Osteoblast (primary cell): ENCODE data around the gene ASB2. TPM values are rescaled to one million over a fixed set of nuclear protein-coding genes. Genes with fewer than 3 reads are reported as not detected.

Source experiments
- DNase-seq: peaks from one replicate; pipeline ENCODE4 v3.0.0; 2011; ENCODE audit warnings: low spot score, mixed read lengths; ENCODE audit not compliant: insufficient read length; ENCODE audit errors: missing footprints
- H2AFZ ChIP-seq: 2 replicates; pipeline ENCODE4 v1.6.0; 2011; ENCODE audit warnings: mild to moderate bottlenecking, low read length
- H3K27ac ChIP-seq: 2 replicates; pipeline ENCODE4 v1.5.1; 2011; ENCODE audit warnings: mild to moderate bottlenecking, low read depth, low read length, moderate library complexity
- H3K27me3 ChIP-seq: 2 replicates; pipeline ENCODE4 v1.6.0; 2012; ENCODE audit warnings: mild to moderate bottlenecking, control low read depth, inconsistent platforms, low read length, moderate library complexity; ENCODE audit not compliant: insufficient read depth
- H3K36me3 ChIP-seq: 2 replicates; pipeline ENCODE4 v1.5.1; 2011; ENCODE audit warnings: mild to moderate bottlenecking, low read length, control low read depth, moderate library complexity; ENCODE audit not compliant: insufficient read depth
- H3K4me1 ChIP-seq: 2 replicates; pipeline ENCODE4 v1.5.1; 2011; ENCODE audit warnings: mild to moderate bottlenecking, low read length, control low read depth, moderate library complexity; ENCODE audit not compliant: insufficient read depth
- H3K4me2 ChIP-seq: 2 replicates; pipeline ENCODE4 v1.6.0; 2011; ENCODE audit warnings: mild to moderate bottlenecking, low read length; ENCODE audit not compliant: insufficient read depth
- H3K4me3 ChIP-seq: fragments of 200-600 bp; sonication (generic); 3 replicates; pipeline ENCODE4 v1.5.1; 2012; ENCODE audit warnings: mild to moderate bottlenecking, low read length, inconsistent platforms; ENCODE audit not compliant: insufficient read depth
- H3K79me2 ChIP-seq: 2 replicates; pipeline ENCODE4 v1.6.0; 2012; ENCODE audit warnings: mild to moderate bottlenecking, low read length, control low read depth, inconsistent platforms; ENCODE audit not compliant: insufficient read depth
- H3K9me3 ChIP-seq: 2 replicates; pipeline ENCODE4 v1.5.1; 2011; ENCODE audit warnings: low read depth, low read length, control low read depth
- H4K20me1 ChIP-seq: 2 replicates; pipeline ENCODE4 v1.6.0; 2012; ENCODE audit warnings: mild to moderate bottlenecking, low read length, control low read depth; ENCODE audit not compliant: insufficient read depth
- CTCF ChIP-seq: IDR thresholded peaks from 2 replicates; pipeline ENCODE4 v1.5.1; 2011; ENCODE audit warnings: mild to moderate bottlenecking, low read depth, low read length, moderate library complexity; ENCODE audit errors: extremely low read depth
- total RNA-seq: library from RNA; depleted of rRNA; stranded (reverse); fragments of >200 nt; gene quantifications from 2 replicates; pipeline ENCODE4 v1.2.3, GENCODE V29; 2012

The ASB2 gene
- total RNA-seq, 1 donor = 1.1 TPM

DNA sequence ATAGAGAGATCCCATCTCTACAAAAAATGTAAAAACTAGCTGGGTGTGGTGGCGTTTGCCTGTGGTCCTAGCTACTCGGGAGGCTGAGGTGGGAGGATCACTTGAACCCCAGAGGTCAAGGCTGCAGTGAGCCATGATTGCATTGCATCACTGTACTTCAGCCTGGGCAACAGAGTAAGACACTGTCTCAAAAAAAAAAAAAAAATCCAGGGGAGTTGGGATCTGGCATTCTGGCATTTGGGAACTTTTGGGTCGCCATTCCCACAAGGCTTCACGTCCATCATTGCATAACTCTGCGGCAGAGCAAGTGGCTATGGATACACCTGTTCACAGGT, 83.9 kb downstream of the ASB2 start:
- no peak overlapping the region for H3K27ac ChIP-seq
- no peaks in the 10 kb centered on the region for H3K4me1 ChIP-seq
- no peak for DNase-seq
- no peaks in the 10 kb centered on the region for H3K9me3 ChIP-seq
- H3K4me2 ChIP-seq = no peak overlapping the region
- H3K79me2 ChIP-seq = no peaks in the 10 kb centered on the region
- peaks cover 12% of the 10 kb centered on the region for H3K27me3 ChIP-seq
- no peak overlapping the region for H2AFZ ChIP-seq
- no peak overlapping the region for H3K4me3 ChIP-seq
- peaks cover 3% of the 10 kb centered on the region for H4K20me1 ChIP-seq
- TF ChIP-seq CTCF = no peak
- no peaks in the 10 kb centered on the region for H3K36me3 ChIP-seq

GRCh38 chr14:93891756-93892504, 84.4 kb downstream of the ASB2 start:
- Histone ChIP-seq H3K27ac (no peak overlapping the region), H3K4me1 (no peaks in the 10 kb centered on the region), H3K9me3 (no peaks in the 10 kb centered on the region), H3K4me3 (no peak overlapping the region), H3K79me2 (no peaks in the 10 kb centered on the region), H3K27me3 (peaks cover 12% of the 10 kb centered on the region), H3K36me3 (no peaks in the 10 kb centered on the region), H2AFZ (no peak overlapping the region), H4K20me1 (peaks cover 3% of the 10 kb centered on the region), H3K4me2 (no peak overlapping the region)
- TF ChIP-seq CTCF = no peak
- DNase-seq = no peak

- Histone ChIP-seq H3K36me3 (no peaks in the 10 kb centered on the region), H3K4me1 (no peaks in the 10 kb centered on the region), H2AFZ (no peak overlapping the region), H3K4me2 (no peak overlapping the region), H3K9me3 (no peaks in the 10 kb centered on the region), H3K27me3 (peaks cover 7% of the 10 kb centered on the region), H3K4me3 (no peak overlapping the region), H3K79me2 (no peaks in the 10 kb centered on the region), H3K27ac (no peak overlapping the region), H4K20me1 (peaks cover 3% of the 10 kb centered on the region)
- no peak for TF ChIP-seq CTCF
- no peak for DNase-seq
Measured at GRCh38 chr14:93889739-93890483, 86.5 kb downstream of the ASB2 start.

DNA sequence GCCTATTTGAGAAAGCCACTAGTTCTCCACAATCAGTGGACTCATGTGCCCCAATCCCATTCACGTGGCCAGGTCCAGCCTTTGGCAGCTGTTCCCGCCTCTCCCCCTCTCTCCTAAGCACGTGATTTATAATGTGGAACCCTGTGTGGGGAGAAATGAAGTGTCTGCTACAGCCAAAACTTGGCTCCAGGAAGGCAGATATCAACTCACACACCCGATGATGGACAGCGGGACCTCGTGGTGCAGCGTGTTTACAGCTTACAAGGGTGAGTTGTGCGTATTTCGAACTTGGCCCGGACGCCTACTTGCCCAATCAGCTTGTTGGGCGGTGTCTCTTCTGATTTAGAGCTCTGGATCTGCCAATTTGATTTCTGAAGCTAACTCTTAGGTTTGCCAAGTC, 87.4 kb downstream of the ASB2 start:
- H3K79me2 ChIP-seq = no peaks in the 10 kb centered on the region
- H2AFZ ChIP-seq = no peak overlapping the region
- H3K36me3 ChIP-seq = no peaks in the 10 kb centered on the region
- peaks cover 4% of the 10 kb centered on the region for H3K27me3 ChIP-seq
- H3K4me3 ChIP-seq = no peak overlapping the region
- no peaks in the 10 kb centered on the region for H3K9me3 ChIP-seq
- no peak for DNase-seq
- H3K4me2 ChIP-seq = no peak overlapping the region
- no peak overlapping the region for H3K27ac ChIP-seq
- TF ChIP-seq CTCF = no peak
- H4K20me1 ChIP-seq = peaks cover 3% of the 10 kb centered on the region
- H3K4me1 ChIP-seq = no peaks in the 10 kb centered on the region
